Stimulated activated CD8-positive, alpha-beta memory T cell treated with anti-CD3 and anti-CD28 coated beads, Interleukin-15, amount 100 ng/mL, for 48 hours (primary cell): Measurements from ENCODE around the gene PSG5.
A peak's percentile ranks its signal among the peaks of the same experiment; 100 is the strongest.
"Not testable (repeated sequence)": the region's sequence is repeated elsewhere in the genome, so short reads cannot be mapped to it uniquely, and the experiment has no call there.

Experiments
- DNase-seq, 2 donors: peaks; one replicate each; pipeline ENCODE4 v3.0.0-alpha.2; 2020; ENCODE audit warnings: low read depth in 2 of 2

Gene PSG5

GRCh38 chr19:43181869-43182771, 4.2 kb downstream of the PSG5 start:
- DNase-seq: not testable (repeated sequence)

GRCh38 chr19:43179569-43180147, 6.7 kb downstream of the PSG5 start:
- DNase-seq: peak in 1 of 2 donors; percentile 11

GRCh38 chr19:43178577-43178976, 7.8 kb downstream of the PSG5 start:
- DNase-seq: not testable (repeated sequence)

- not testable (repeated sequence) for DNase-seq
Observed at GRCh38 chr19:43165906-43166305, 20.4 kb downstream of the PSG5 start.

- not testable (repeated sequence) for DNase-seq
Observed at GRCh38 chr19:43163135-43163534, 23.2 kb downstream of the PSG5 start.

GRCh38 chr19:43162261-43162660, 24.1 kb downstream of the PSG5 start:
- DNase-seq: not testable (repeated sequence)

GRCh38 chr19:43152214-43152613, 34.1 kb downstream of the PSG5 start:
- DNase-seq: no peak

- DNase-seq: not testable (repeated sequence)
Observed at GRCh38 chr19:43149788-43150187, 36.5 kb downstream of the PSG5 start.

- DNase-seq: no peak
Observed at GRCh38 chr19:43148233-43148632, 38.1 kb downstream of the PSG5 start.

- not testable (repeated sequence) for DNase-seq
Observed at GRCh38 chr19:43141763-43142162, 44.6 kb downstream of the PSG5 start.

GRCh38 chr19:43132696-43133095, 53.6 kb downstream of the PSG5 start:
- no peak for DNase-seq

GRCh38 chr19:43131281-43131842, 55.0 kb downstream of the PSG5 start:
- not testable (repeated sequence) for DNase-seq

- DNase-seq: not testable (repeated sequence)
Observed at GRCh38 chr19:43129197-43129596, 57.1 kb downstream of the PSG5 start.

- DNase-seq: not testable (repeated sequence)
Observed at GRCh38 chr19:43127336-43127735, 59.0 kb downstream of the PSG5 start.

- DNase-seq: no peak
Observed at GRCh38 chr19:43126720-43127119, 59.6 kb downstream of the PSG5 start.

GRCh38 chr19:43124360-43124759, 62.0 kb downstream of the PSG5 start:
- no peak for DNase-seq

GRCh38 chr19:43120433-43121026, 65.8 kb downstream of the PSG5 start:
- not testable (repeated sequence) for DNase-seq

GRCh38 chr19:43119526-43119925, 66.8 kb downstream of the PSG5 start:
- DNase-seq: not testable (repeated sequence)
